GM12878 (cell line): Measurements from ENCODE around the gene CTNNB1. TPM values are rescaled to one million over a fixed set of nuclear protein-coding genes. Genes with fewer than 3 reads are reported as not detected.

Source experiments
- ATAC-seq: fragments of 200-7000 bp; cut with Tn5 transposase; 3 replicates; pipeline ENCODE4 v1.9.1; 2020; ENCODE audit warnings: mild to moderate bottlenecking, moderate library complexity
- BruUV-seq: library from RNA; stranded (reverse); fragments of 400-500 nt; replicated peaks from 2 replicates; lab custom pipeline; 2021; lab: Mats Ljungman, UMichigan
- CTCF ChIA-PET: fragments of 300-600 bp; sonication (Branson Sonifier 250); formaldehyde crosslinking; extraction: SDS; loops from one replicate; lab custom pipeline; 2021; ENCODE audit warnings: inconsistent platforms; lab: Yijun Ruan, JAX
- POLR2A ChIA-PET: fragments of 350-600 bp; formaldehyde crosslinking; extraction: SDS; loops from one replicate; lab custom pipeline; 2021; ENCODE audit warnings: inconsistent platforms; lab: Charles Lee
- RAD21 ChIA-PET: fragments of 300-600 bp; sonication (Branson Sonifier 250); formaldehyde crosslinking; loops from one replicate; lab custom pipeline; 2023; ENCODE audit warnings: antibody characterized with exemption; ENCODE audit not compliant: unreplicated experiment; lab: Charles Lee
- SMC1A ChIA-PET: fragments of 300-600 bp; sonication (Branson Sonifier 250); formaldehyde crosslinking; loops from one replicate; lab custom pipeline; 2023; ENCODE audit not compliant: unreplicated experiment, uncharacterized antibody; lab: Charles Lee
- DNase-seq: peaks from one replicate; pipeline ENCODE4 v3.0.0-alpha.2; 2011; ENCODE audit warnings: low read depth, low spot score
- FAIRE-seq: peaks from 3 replicates; lab custom pipeline; 2011; peaks lifted over from hg19 to GRCh38; lab: Jason Lieb, UNC
- H2AFZ ChIP-seq: 2 replicates; pipeline ENCODE4 v1.6.0; 2011; ENCODE audit warnings: low read depth, low read length, control low read depth; ENCODE audit not compliant: control insufficient read depth
- H3K27ac ChIP-seq: 2 replicates; pipeline ENCODE4 v1.5.1; 2011; ENCODE audit warnings: control low read depth; ENCODE audit not compliant: control insufficient read depth, insufficient read depth
- H3K27me3 ChIP-seq, 2 experiments: replicated peaks in 1 of 2; 2 replicates each; pipeline versions ENCODE4 v1.6.0 to v1.6.1; 2011; ENCODE audit warnings: low read length in 1 of 2; ENCODE audit not compliant: control insufficient read depth in 2 of 2, insufficient read depth in 2 of 2
- H3K36me3 ChIP-seq, 2 experiments: 2 replicates each; pipeline ENCODE4 v1.5.1; 2011; ENCODE audit warnings: low read length in 1 of 2; ENCODE audit not compliant: control insufficient read depth in 2 of 2, insufficient read depth in 2 of 2
- H3K4me1 ChIP-seq: 2 replicates; pipeline ENCODE4 v1.6.1; 2011; ENCODE audit warnings: mild to moderate bottlenecking, low read length, moderate library complexity, mixed read lengths; ENCODE audit not compliant: control insufficient read depth, insufficient read depth
- H3K4me2 ChIP-seq: 2 replicates; pipeline ENCODE4 v1.6.0; 2011; ENCODE audit warnings: control low read depth; ENCODE audit not compliant: control insufficient read depth, insufficient read depth
- H3K4me3 ChIP-seq: fragments of 200-600 bp; sonication (generic); 2 replicates; pipeline ENCODE4 v1.5.1; 2016
- H3K79me2 ChIP-seq: 2 replicates; pipeline ENCODE4 v1.6.0; 2011; ENCODE audit warnings: low read length; ENCODE audit not compliant: control insufficient read depth, insufficient read depth
- H3K9ac ChIP-seq: 2 replicates; pipeline ENCODE4 v1.8.0; 2011; ENCODE audit warnings: low read length, control low read depth, mixed read lengths; ENCODE audit not compliant: control insufficient read depth, insufficient read depth
- H3K9me3 ChIP-seq: replicated peaks from 3 replicates; pipeline ENCODE4 v1.5.1; 2011; ENCODE audit warnings: mild to moderate bottlenecking, low read length; ENCODE audit not compliant: control insufficient read depth, insufficient read depth
- H4K20me1 ChIP-seq: 2 replicates; pipeline ENCODE4 v1.6.0; 2011; ENCODE audit not compliant: control insufficient read depth, insufficient read depth
- MYC ChIP-seq: IDR thresholded peaks from 2 replicates; pipeline ENCODE4 v1.6.1; 2011; ENCODE audit warnings: mild to moderate bottlenecking, low read length, moderate library complexity, inconsistent platforms; ENCODE audit not compliant: insufficient read depth, insufficient replicate concordance, insufficient read length, severe bottlenecking
- PBX3 ChIP-seq: IDR thresholded peaks from 2 replicates; pipeline ENCODE4 v1.6.1; 2011; ENCODE audit warnings: mild to moderate bottlenecking, low read depth, low read length, moderate library complexity; ENCODE audit not compliant: insufficient replicate concordance
- PKNOX1 ChIP-seq: fragments of 450-650 bp; IDR thresholded peaks from 2 replicates; pipeline ENCODE4 v1.6.1; 2016; ENCODE audit warnings: mild to moderate bottlenecking
- RAD51 ChIP-seq: fragments of 450-650 bp; IDR thresholded peaks from 2 replicates; pipeline ENCODE4 v1.6.1; 2016; ENCODE audit warnings: moderate library complexity, mild to moderate bottlenecking, inconsistent platforms
- RUNX3 ChIP-seq: IDR thresholded peaks from 2 replicates; pipeline ENCODE4 v1.6.1; 2012; ENCODE audit warnings: low read length, inconsistent platforms
- WGBS: methylation state at CpG from one replicate; pipeline ENCODE4 v1.1.6; 2016; ENCODE audit warnings: low lambda C conversion rate; ENCODE audit not compliant: insufficient replicate concordance, insufficient coverage; ENCODE audit errors: missing lambda C conversion rate; 5-methylcytosine and 5-hydroxymethylcytosine counted together
- in situ Hi-C: fragments of 300-500 bp; cut with MboI; formaldehyde crosslinking; loops from 9 replicates; pipeline ENCODE4 v1.14.3; 2018; ENCODE audit warnings: mixed read lengths
- intact Hi-C: fragments of 100-400 bp; cut with micrococcal nuclease; formaldehyde crosslinking; loops from one replicate; pipeline ENCODE4 v1.14.2; 2022; ENCODE audit not compliant: unreplicated experiment
- polyA plus RNA-seq, 11 experiments: library from polyadenylated mRNA; depleted of rRNA in 4 of 11; unstranded in 6 of 11; stranded (reverse) in 5 of 11; fragments of >200 nt; fragmentation: Nextera tagmentation in 4 of 11; fragmentation: Illumina TruSeq in 1 of 11; extraction: Ambion mirVana in 4 of 11; extraction: Trizol in 1 of 11; gene quantifications; 1 replicate in 1 of 11; 2 replicates in 10 of 11; pipeline versions ENCODE4 v1.2.1 to v1.2.3, GENCODE V29; 2011 to 2016; ENCODE audit warnings: inconsistent platforms in 2 of 11, missing spikeins in 2 of 11, low read depth in 1 of 11
- total RNA-seq, 4 experiments: library from RNA; depleted of rRNA in 3 of 4; stranded (reverse); fragments of >200 nt in 3 of 4; fragmentation: Illumina TruSeq in 1 of 4; extraction: Trizol in 1 of 4; gene quantifications; 2 replicates each; pipeline versions ENCODE4 v1.2.1 to v1.2.3, GENCODE V29; 2013 to 2021

CTNNB1 gene
- total and polyA plus RNA-seq, 10 of the 15 experiments (the other 5 are each of a cell fraction or from before 2014, with no cell fraction given) = 30.4 to 217 (median 138) TPM

- no TSS peak for BruUV-seq
- Histone ChIP-seq H3K27me3 (no peaks in the 10 kb centered on the region; a peak in 1 of 4 replicates), H3K4me1 (peaks cover 10% of the 10 kb centered on the region), H3K4me2 (peak overlapping the region; percentile 9; the same call in 1 of the 2 replicates), H3K27ac (no peak overlapping the region), H3K79me2 (no peaks in the 10 kb centered on the region), H2AFZ (no peak overlapping the region), H4K20me1 (no peaks in the 10 kb centered on the region), H3K36me3 (no peaks in the 10 kb centered on the region), H3K9me3 (no peaks in the 10 kb centered on the region), H3K9ac (no peak overlapping the region), H3K4me3 (no peak overlapping the region)
- FAIRE-seq (no peak), ATAC-seq (peak; percentile 91), DNase-seq (no peak)
- POLR2A ChIA-PET = interaction anchor here (1.5 to 1.8 kb wide), 2 partner anchors 8 to 11 kb away, joined by 4 to 5 read pairs; partner anchors contain the start of gene CTNNB1
- in situ Hi-C loops = no loop called here
- peak; percentile 26; the same call in 1 of the 2 replicates for TF ChIP-seq RUNX3
- TF ChIP-seq RAD51 = peak; percentile 41; the same call in 1 of the 2 replicates
- peak; percentile 52 for TF ChIP-seq PKNOX1
- TF ChIP-seq PBX3 = no peak
- TF ChIP-seq MYC = no peak
- RAD21 ChIA-PET = interaction anchor here (1.0 to 1.2 kb wide), 3 partner anchors 11 to 54 kb away, joined by 4 read pairs; no protein-coding TSS in a partner anchor
- SMC1A ChIA-PET = interaction anchor here (0.6 to 2.9 kb wide), 5 partner anchors 11 to 219 kb away, joined by 3 to 29 read pairs (median 3); no protein-coding TSS in a partner anchor
- CTCF ChIA-PET = interaction anchor here (0.6 kb wide), 1 partner anchor 12 kb away, joined by 5 read pairs; no protein-coding TSS in a partner anchor
- WGBS = 100% methylated on average over 1 of the region's 1 CpG
- intact Hi-C loops = no loop called here
Measured at GRCh38 chr3:41190509-41191284, 8.6 kb upstream of the CTNNB1 start.
